Keratinocyte (primary cell): ENCODE measurements around the gene ZIC2. TPM values are rescaled to one million over a fixed set of nuclear protein-coding genes. Genes with fewer than 3 reads are reported as not detected.

Source experiments
- DNase-seq: peaks from one replicate; pipeline ENCODE4 v3.0.0-alpha.2; 2011; ENCODE audit warnings: low read depth, missing footprints, low spot score
- FAIRE-seq: peaks from 2 replicates; lab custom pipeline; 2011; peaks lifted over from hg19 to GRCh38; lab: Jason Lieb, UNC
- H2AFZ ChIP-seq: 2 replicates; pipeline ENCODE4 v1.6.0; 2012; ENCODE audit warnings: low read length, control low read depth, inconsistent platforms; ENCODE audit not compliant: control insufficient read depth
- H3K27ac ChIP-seq: 2 replicates; pipeline ENCODE4 v1.5.1; 2011; ENCODE audit warnings: low read length; ENCODE audit not compliant: control insufficient read depth, insufficient read depth
- H3K27me3 ChIP-seq: 3 replicates; pipeline ENCODE4 v1.6.0; 2011; ENCODE audit warnings: low read length; ENCODE audit not compliant: control insufficient read depth, insufficient read depth; ENCODE audit errors: extremely low read depth
- H3K36me3 ChIP-seq, 2 experiments: 2 replicates in 1 of 2; 3 replicates in 1 of 2; pipeline ENCODE4 v1.5.1; 2011; ENCODE audit warnings: low read length in 2 of 2, mild to moderate bottlenecking in 1 of 2; ENCODE audit not compliant: control insufficient read depth in 2 of 2, insufficient read depth in 2 of 2; ENCODE audit errors: extremely low read depth in 1 of 2
- H3K4me1 ChIP-seq: 3 replicates; pipeline ENCODE4 v1.5.1; 2011; ENCODE audit warnings: low read length; ENCODE audit not compliant: control insufficient read depth, insufficient read depth; ENCODE audit errors: extremely low read depth
- H3K4me2 ChIP-seq: 3 replicates; pipeline ENCODE4 v1.6.0; 2011; ENCODE audit warnings: low read depth, low read length; ENCODE audit not compliant: control insufficient read depth, insufficient read depth; ENCODE audit errors: extremely low read depth
- H3K4me3 ChIP-seq, 3 experiments: fragments of 200-600 bp in 1 of 3; sonication (generic) in 1 of 3; 2 replicates in 2 of 3; 3 replicates in 1 of 3; pipeline ENCODE4 v1.5.1; 2011 to 2016; ENCODE audit warnings: low read length in 3 of 3, mild to moderate bottlenecking in 3 of 3, control low read depth in 2 of 3, inconsistent platforms in 1 of 3, low read depth in 1 of 3, mixed read lengths in 1 of 3, mixed run types in 1 of 3, moderate library complexity in 1 of 3; ENCODE audit not compliant: control insufficient read depth in 2 of 3, insufficient read depth in 2 of 3; ENCODE audit errors: extremely low read depth in 1 of 3
- H3K79me2 ChIP-seq: 2 replicates; pipeline ENCODE4 v1.6.0; 2012; ENCODE audit warnings: low read length; ENCODE audit not compliant: control insufficient read depth, insufficient read depth
- H3K9ac ChIP-seq: 3 replicates; pipeline ENCODE4 v1.6.0; 2011; ENCODE audit warnings: low read length; ENCODE audit not compliant: control insufficient read depth, insufficient read depth; ENCODE audit errors: extremely low read depth
- H3K9me1 ChIP-seq: 3 replicates; pipeline ENCODE4 v1.6.0; 2011; ENCODE audit warnings: low read length; ENCODE audit not compliant: control insufficient read depth, insufficient read depth; ENCODE audit errors: extremely low read depth
- H3K9me3 ChIP-seq: 2 replicates; pipeline ENCODE4 v1.5.1; 2012; ENCODE audit warnings: low read depth, low read length; ENCODE audit not compliant: control insufficient read depth
- H4K20me1 ChIP-seq: 3 replicates; pipeline ENCODE4 v1.6.0; 2011; ENCODE audit warnings: low read length; ENCODE audit not compliant: control insufficient read depth, insufficient read depth; ENCODE audit errors: extremely low read depth
- CTCF ChIP-seq, 3 experiments: IDR thresholded peaks in 1 of 3; conservative IDR thresholded peaks in 1 of 3; optimal IDR thresholded peaks in 1 of 3; 2 replicates in 2 of 3; 3 replicates in 1 of 3; pipeline versions ENCODE3 to v1.5.1; 2011; ENCODE audit warnings: low read length in 3 of 3, mild to moderate bottlenecking in 3 of 3, moderate library complexity in 2 of 3, control low read depth in 1 of 3, inconsistent platforms in 1 of 3; ENCODE audit not compliant: insufficient read depth in 2 of 3; ENCODE audit errors: extremely low read depth in 1 of 3
- EZH2 ChIP-seq: IDR thresholded peaks from one replicate; pipeline ENCODE4 v1.6.1; 2012; ENCODE audit warnings: inconsistent platforms, mild to moderate bottlenecking, low read length, moderate library complexity
- dilution Hi-C: fragments of 300-500 bp; cut with MboI; formaldehyde crosslinking; loops from one replicate; pipeline ENCODE4 v1.7.0; 2020; ENCODE audit warnings: low sequenced_read_pairs; ENCODE audit not compliant: extremely low pct_ligation_motif_present
- polyA plus RNA-seq, 5 experiments: library from polyadenylated mRNA; depleted of rRNA in 3 of 5; stranded (reverse) in 3 of 5; stranded (forward) in 1 of 5; unstranded in 1 of 5; fragments of >200 nt; gene quantifications; 1 replicate in 1 of 5; 2 replicates in 3 of 5; 3 replicates in 1 of 5; pipeline versions ENCODE4 v1.2.1 to v1.2.3, GENCODE V29; 2011 to 2012; ENCODE audit warnings: missing spikeins in 2 of 5, low read depth in 1 of 5, low replicate concordance in 1 of 5

ZIC2 gene
- polyA plus RNA-seq, 1 donor (not counting 4 experiments of a cell fraction or from before 2014, with no cell fraction given): not detected

DNA sequence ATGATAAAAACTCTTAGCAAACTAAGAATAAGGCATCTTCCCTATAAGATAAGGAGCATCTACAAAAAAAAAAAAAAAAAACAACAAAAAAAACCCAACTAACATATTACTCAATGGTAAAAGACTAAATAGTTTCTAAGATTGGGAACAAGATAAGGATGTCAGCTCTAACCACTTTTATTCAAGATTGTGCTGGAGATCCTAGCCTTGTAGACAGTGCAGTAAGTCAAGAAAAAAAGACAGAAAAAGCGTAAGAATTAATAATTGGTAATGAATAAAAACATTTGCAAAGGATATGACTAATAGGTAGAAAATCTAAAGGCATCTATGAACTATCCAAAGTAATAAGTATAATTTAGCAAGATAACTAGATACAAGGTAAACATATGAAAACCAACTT, 33.0 kb downstream of the ZIC2 start:
- Histone ChIP-seq H3K9ac (no peak overlapping the region), H3K4me2 (no peak overlapping the region), H3K9me1 (no peaks in the 10 kb centered on the region), H3K27ac (no peak overlapping the region), H3K79me2 (no peaks in the 10 kb centered on the region), H3K4me3 (no peak overlapping the region), H3K27me3 (no peaks in the 10 kb centered on the region), H3K4me1 (peaks cover 6% of the 10 kb centered on the region), H3K9me3 (no peaks in the 10 kb centered on the region), H3K36me3 (no peaks in the 10 kb centered on the region), H4K20me1 (no peaks in the 10 kb centered on the region), H2AFZ (no peak overlapping the region)
- TF ChIP-seq EZH2 (no peak), CTCF (optimal IDR thresholded peaks at IDR 0.05 in 1 of 3, IDR thresholded peaks at IDR 0.05 in 1 of 3, conservative IDR thresholded peaks at IDR 0.05 in 1 of 3; ENCODE audit: extremely low read depth in 1 of 3, insufficient read depth in 2 of 3, low read length in 3 of 3) (no peak)
- dilution Hi-C loops: no loop called here
- DNase-seq (no peak), FAIRE-seq (no peak)

DNA sequence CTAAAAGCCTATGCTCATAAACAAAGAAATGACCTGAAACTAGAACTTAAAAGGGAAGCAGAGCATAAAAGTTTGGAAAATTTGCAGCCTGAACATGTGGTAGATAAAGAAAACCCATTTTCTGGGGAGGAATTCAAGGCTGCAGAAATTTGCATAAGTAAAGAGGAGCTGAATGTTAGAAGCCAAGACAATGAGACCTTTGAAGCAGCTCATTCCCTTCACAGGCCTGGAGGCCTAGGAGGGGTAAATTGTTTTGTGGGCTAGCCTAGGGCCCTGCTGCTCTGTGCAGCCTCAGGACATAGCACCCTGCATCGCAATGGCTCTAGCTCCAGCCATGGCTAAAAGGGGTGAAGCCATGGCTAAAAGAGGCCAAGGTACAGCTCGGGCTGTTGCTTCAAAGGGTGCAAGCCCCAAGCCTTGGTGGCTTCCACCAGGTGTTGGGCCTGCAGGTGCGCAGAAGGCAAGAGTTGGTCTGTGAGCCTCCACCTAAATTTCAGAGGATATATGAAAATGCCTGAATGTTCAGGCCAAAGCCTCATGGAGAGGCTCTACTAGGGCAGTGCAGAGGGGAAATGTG, 38.3 kb downstream of the ZIC2 start:
- H3K4me3 ChIP-seq: no peak overlapping the region
- no peaks in the 10 kb centered on the region for H3K27me3 ChIP-seq
- no peak overlapping the region for H3K4me2 ChIP-seq
- no peak overlapping the region for H3K27ac ChIP-seq
- no peaks in the 10 kb centered on the region for H3K9me3 ChIP-seq
- no peak overlapping the region for H2AFZ ChIP-seq
- no peak overlapping the region for H3K9ac ChIP-seq
- dilution Hi-C loops: no loop called here
- no peaks in the 10 kb centered on the region for H3K36me3 ChIP-seq
- no peak for TF ChIP-seq CTCF (optimal IDR thresholded peaks at IDR 0.05 in 1 of 3, IDR thresholded peaks at IDR 0.05 in 1 of 3, conservative IDR thresholded peaks at IDR 0.05 in 1 of 3; ENCODE audit: extremely low read depth in 1 of 3, insufficient read depth in 2 of 3, low read length in 3 of 3)
- TF ChIP-seq EZH2: no peak
- DNase-seq: no peak
- no peaks in the 10 kb centered on the region for H3K79me2 ChIP-seq
- no peaks in the 10 kb centered on the region for H4K20me1 ChIP-seq
- peaks cover 3% of the 10 kb centered on the region for H3K4me1 ChIP-seq
- no peaks in the 10 kb centered on the region for H3K9me1 ChIP-seq
- no peak for FAIRE-seq
